OCI-LY3 (cell line): ENCODE results near the gene TYROBP.

Experiments
- CTCF ChIP-seq: fragments of 200-600, 300-600 bp; sonication (generic); IDR thresholded peaks from 2 replicates; pipeline ENCODE4 v1.5.1; 2014; ENCODE audit warnings: antibody characterized with exemption, low read length, low read depth
- EZH2phosphoT487 ChIP-seq: fragments of 200-600 bp; shearing (Covaris generic); IDR thresholded peaks from 2 replicates; pipeline ENCODE4 v1.6.1; 2018; ENCODE audit warnings: antibody characterized with exemption, mixed run types, low read depth

- TF ChIP-seq CTCF, result no peak
- no peak for TF ChIP-seq EZH2phosphoT487
Measured at GRCh38 chr19:35896643-35897040, 11.5 kb downstream of the TYROBP start.
